Spinal cord (tissue), 10 donors: ENCODE results near the gene ENOX1. TPM values are rescaled to one million over a fixed set of nuclear protein-coding genes. Genes with fewer than 3 reads are reported as not detected.
A peak's percentile ranks its signal among the peaks of the same experiment; 100 is the strongest.

ENCODE experiments used
- DNase-seq, 6 donors: peaks; one replicate each; pipeline versions ENCODE4 v3.0.0 to v3.0.0-alpha.2; 2013 to 2015; ENCODE audit warnings: low spot score in 6 of 6, low read depth in 4 of 6
- H3K27ac ChIP-seq: one replicate; pipeline ENCODE4 v1.5.1; 2013; ENCODE audit warnings: low read depth, low read length, control low read depth
- H3K27me3 ChIP-seq: one replicate; pipeline ENCODE4 v1.6.1; 2013; ENCODE audit warnings: low read length; ENCODE audit not compliant: control insufficient read depth, insufficient read depth
- H3K36me3 ChIP-seq: one replicate; pipeline ENCODE4 v1.6.1; 2013; ENCODE audit warnings: low read length; ENCODE audit not compliant: control insufficient read depth, insufficient read depth
- H3K4me1 ChIP-seq: one replicate; pipeline ENCODE4 v1.6.1; 2013; ENCODE audit warnings: low read length; ENCODE audit not compliant: control insufficient read depth, insufficient read depth
- H3K4me3 ChIP-seq: one replicate; pipeline ENCODE4 v1.5.1; 2013; ENCODE audit warnings: low read depth, low read length, control low read depth
- H3K9me3 ChIP-seq: one replicate; pipeline ENCODE4 v1.6.1; 2013; ENCODE audit warnings: low read length; ENCODE audit not compliant: control insufficient read depth, insufficient read depth
- WGBS: methylation state at CpG from one replicate; pipeline ENCODE4 v1.1.5; 2013; ENCODE audit warnings: missing lambda C conversion rate; ENCODE audit not compliant: insufficient coverage; 5-methylcytosine and 5-hydroxymethylcytosine counted together
- polyA plus RNA-seq, 2 donors: library from polyadenylated mRNA; unstranded; fragments of 120-200 nt; gene quantifications; one replicate each; pipeline ENCODE4 v1.2.1, GENCODE V29; 2013; ENCODE audit not compliant: insufficient read length in 2 of 2
- total RNA-seq, 2 donors: library from RNA; depleted of rRNA in 1 of 2; stranded (reverse); fragments of 120-200 nt in 1 of 2; fragments of >200 nt in 1 of 2; gene quantifications; one replicate each; pipeline versions ENCODE4 v1.2.3 to v1.2.4, GENCODE V29; 2013 to 2014
- donor health status: healthy.

Gene ENOX1
- total and polyA plus RNA-seq, 4 donors, result 17.9 to 20.5 (median 19.2) TPM

DNA sequence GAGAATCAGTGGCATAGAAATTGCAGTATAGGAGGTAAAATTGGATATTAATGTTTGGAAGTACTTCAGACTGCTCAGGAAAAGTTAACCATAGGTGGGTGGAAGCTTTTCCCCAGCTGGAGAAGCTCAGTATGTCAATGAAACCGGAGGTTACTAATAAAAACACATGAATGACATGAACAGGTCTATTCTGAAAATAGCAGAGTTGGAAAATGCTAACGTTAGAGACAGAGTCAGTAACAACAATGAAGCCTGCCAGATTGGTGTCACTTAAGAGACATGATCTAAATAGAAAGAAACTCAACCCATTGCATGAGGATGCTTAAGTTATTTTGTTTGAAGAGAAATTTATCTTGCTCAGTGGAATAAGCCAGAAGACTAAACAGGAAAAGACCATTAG lies 398.9 kb downstream of the ENOX1 start:
- DNase-seq, result peak in 1 of 6 donors; percentile 36
- WGBS, result no CpG with 5 or more reads among the region's 2 CpGs
- no peak overlapping the region for H3K4me3 ChIP-seq
- H3K4me1 ChIP-seq, result no peaks in the 10 kb centered on the region
- H3K36me3 ChIP-seq, result no peaks in the 10 kb centered on the region
- H3K27me3 ChIP-seq, result no peaks in the 10 kb centered on the region
- H3K9me3 ChIP-seq, result no peaks in the 10 kb centered on the region
- H3K27ac ChIP-seq, result no peak overlapping the region

DNA sequence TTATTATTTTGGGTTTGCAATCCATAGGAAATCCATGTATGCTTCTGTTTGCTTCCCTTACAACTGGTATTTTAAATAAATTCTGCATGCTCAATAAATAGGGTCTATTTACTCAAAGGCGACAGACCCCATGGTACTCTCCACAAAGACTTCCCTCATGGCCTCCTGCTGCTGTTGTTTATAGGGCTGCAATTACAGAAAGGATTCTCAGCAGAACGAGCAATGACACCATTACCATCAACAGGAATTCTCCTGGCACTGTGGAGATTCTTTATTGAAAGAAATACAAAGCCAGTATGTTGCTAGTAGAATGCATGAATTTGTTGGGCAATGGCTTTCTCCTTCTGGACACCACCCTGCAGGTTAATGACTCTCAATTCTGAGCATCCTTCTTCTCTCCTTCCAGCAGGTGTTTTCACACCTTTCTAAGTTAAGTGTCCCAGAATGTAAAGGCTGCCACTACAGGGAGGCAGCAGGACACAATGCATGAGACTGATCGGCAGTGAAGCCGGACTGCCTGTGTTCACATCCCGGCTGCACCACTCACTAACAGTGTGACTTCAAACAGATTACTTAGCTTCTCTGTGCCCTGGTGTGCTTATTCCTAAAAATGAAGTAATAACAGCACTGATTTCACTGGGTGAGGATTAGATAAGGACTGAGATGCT lies 403.1 kb downstream of the ENOX1 start:
- Histone ChIP-seq H3K9me3 (peaks cover 9% of the 10 kb centered on the region), H3K4me3 (no peak overlapping the region), H3K27ac (no peak overlapping the region), H3K36me3 (no peaks in the 10 kb centered on the region), H3K27me3 (no peaks in the 10 kb centered on the region), H3K4me1 (no peaks in the 10 kb centered on the region)
- 10% methylated on average over 2 of the region's 5 CpGs for WGBS
- DNase-seq, result peak in 2 of 6 donors; percentile 48 to 81

DNA sequence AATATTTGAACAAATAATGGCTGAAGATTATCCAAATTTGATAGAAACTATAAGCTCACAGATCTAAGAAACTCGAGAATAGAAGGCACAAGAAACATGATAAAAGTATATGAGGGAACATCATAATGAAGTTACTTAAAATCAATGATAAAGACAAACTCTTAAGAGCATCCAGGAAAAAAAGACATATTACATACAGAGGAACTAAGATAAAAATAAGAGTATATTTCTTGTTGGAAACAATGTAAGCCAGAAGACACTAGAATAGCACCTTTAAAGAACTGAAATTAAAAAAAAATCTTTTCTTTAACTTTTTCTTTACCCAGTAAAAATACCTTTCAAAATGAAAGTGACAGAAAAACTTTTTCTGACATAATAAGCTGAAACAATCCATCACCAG lies 407.0 kb downstream of the ENOX1 start:
- no peaks in the 10 kb centered on the region for H3K4me1 ChIP-seq
- no peak overlapping the region for H3K27ac ChIP-seq
- H3K36me3 ChIP-seq, result no peaks in the 10 kb centered on the region
- DNase-seq, result no peak
- no peaks in the 10 kb centered on the region for H3K27me3 ChIP-seq
- WGBS, result no CpG with 5 or more reads among the region's 1 CpG
- H3K4me3 ChIP-seq, result no peak overlapping the region
- peaks cover 9% of the 10 kb centered on the region for H3K9me3 ChIP-seq

DNA sequence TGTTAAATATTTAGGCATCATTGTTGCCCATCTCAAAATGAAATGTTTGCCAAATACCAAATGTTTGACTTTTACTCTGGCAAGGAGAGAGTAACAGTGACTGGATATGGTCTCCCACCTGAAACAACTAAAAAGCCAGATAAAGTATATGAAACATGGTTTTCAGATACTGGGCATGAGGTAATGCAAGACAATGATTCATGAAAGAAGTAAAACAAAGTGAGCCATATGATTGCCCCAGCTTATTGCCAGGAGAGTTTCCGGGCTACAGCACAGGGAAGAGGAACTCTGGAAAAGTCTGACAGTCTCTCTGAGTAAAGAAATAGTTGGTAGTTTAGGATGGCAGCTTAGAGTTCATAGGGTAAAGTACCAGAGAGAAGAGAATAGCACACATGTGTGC lies 408.8 kb downstream of the ENOX1 start:
- H3K36me3 ChIP-seq, result no peaks in the 10 kb centered on the region
- no peak overlapping the region for H3K4me3 ChIP-seq
- no peak overlapping the region for H3K27ac ChIP-seq
- peaks cover 9% of the 10 kb centered on the region for H3K9me3 ChIP-seq
- H3K4me1 ChIP-seq, result no peaks in the 10 kb centered on the region
- no CpG with 5 or more reads among the region's 1 CpG for WGBS
- DNase-seq, result no peak
- H3K27me3 ChIP-seq, result no peaks in the 10 kb centered on the region

DNA sequence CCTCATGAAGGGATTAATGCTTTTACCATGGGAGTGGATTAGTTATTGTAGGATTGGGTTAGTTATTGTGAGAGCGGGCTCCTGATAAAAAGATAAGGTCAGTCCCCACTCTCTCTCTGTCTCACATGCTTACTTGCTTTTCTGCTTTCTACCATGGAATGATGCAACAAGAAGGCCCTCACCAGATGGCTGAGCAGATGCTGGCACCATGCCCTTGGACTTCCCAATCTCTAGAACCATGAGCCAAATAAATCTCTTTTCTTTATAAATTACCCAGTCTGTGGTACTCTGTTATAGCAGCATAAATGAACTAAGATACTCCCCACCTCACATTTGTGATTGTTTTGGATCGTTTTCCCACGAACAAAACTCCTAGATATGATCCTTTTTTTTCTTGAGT lies 409.6 kb downstream of the ENOX1 start:
- Histone ChIP-seq H3K27me3 (no peaks in the 10 kb centered on the region), H3K36me3 (no peaks in the 10 kb centered on the region), H3K9me3 (peaks cover 9% of the 10 kb centered on the region), H3K4me1 (no peaks in the 10 kb centered on the region), H3K27ac (no peak overlapping the region), H3K4me3 (no peak overlapping the region)
- peak in 1 of 6 donors; percentile 89 for DNase-seq
- WGBS, result no CpG with 5 or more reads among the region's 3 CpGs

DNA sequence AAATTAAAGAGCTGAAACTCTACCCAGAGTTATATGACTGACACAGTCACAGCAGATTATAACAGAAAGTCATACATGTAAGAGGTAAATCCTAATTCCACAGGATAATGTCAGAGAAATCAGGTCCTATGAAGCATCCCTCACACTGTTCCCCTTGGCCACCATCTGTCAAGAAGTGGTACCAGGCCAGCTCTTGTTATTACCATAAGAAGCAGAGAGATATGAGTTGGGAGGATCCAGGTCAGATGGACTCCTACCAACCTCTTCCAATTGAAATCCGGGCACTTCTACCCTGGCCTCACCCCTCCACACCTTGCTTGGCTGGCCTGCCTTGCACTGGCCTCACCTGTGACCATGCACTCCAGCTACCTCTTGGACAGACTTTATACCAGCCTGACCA lies 410.2 kb downstream of the ENOX1 start:
- Histone ChIP-seq H3K27ac (no peak overlapping the region), H3K9me3 (peaks cover 9% of the 10 kb centered on the region), H3K4me1 (no peaks in the 10 kb centered on the region), H3K4me3 (no peak overlapping the region), H3K27me3 (no peaks in the 10 kb centered on the region), H3K36me3 (no peaks in the 10 kb centered on the region)
- no peak for DNase-seq
- 100% methylated on average over 1 of the region's 1 CpG for WGBS

DNA sequence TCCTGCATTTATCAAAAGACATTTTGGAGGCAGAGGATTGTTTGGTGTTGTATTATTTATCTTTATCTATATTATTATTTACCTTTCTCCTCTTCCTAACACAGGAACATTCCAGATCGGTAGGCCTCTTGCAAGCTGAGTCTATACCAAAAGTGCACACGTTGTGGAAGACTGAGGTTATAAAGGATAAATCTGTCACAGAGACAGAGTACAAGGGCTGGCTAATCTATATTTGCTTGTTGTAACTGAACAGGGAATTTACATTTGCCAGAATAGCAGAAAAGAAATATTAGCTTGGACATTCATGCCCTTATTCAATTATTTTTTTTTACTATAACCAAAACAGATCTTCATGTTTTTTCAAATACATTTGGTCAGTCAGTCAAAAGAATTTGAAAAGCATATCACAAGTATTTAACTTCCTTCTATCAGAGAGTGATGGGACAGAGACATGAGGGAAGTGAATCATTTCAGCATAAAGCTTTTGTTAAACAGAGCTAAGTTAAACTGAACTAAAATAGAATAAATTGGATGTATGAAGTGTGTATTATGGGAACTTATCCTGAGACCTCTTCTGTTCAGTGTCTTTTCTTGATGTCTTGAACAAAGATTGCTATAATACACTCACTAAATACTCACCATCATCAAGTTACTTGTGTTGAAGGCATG lies 410.8 kb downstream of the ENOX1 start:
- H3K9me3 ChIP-seq, result peaks cover 9% of the 10 kb centered on the region
- no peaks in the 10 kb centered on the region for H3K4me1 ChIP-seq
- no peak overlapping the region for H3K27ac ChIP-seq
- no peaks in the 10 kb centered on the region for H3K27me3 ChIP-seq
- no peak for DNase-seq
- WGBS, result no CpG with 5 or more reads among the region's 2 CpGs
- H3K36me3 ChIP-seq, result no peaks in the 10 kb centered on the region
- no peak overlapping the region for H3K4me3 ChIP-seq

DNA sequence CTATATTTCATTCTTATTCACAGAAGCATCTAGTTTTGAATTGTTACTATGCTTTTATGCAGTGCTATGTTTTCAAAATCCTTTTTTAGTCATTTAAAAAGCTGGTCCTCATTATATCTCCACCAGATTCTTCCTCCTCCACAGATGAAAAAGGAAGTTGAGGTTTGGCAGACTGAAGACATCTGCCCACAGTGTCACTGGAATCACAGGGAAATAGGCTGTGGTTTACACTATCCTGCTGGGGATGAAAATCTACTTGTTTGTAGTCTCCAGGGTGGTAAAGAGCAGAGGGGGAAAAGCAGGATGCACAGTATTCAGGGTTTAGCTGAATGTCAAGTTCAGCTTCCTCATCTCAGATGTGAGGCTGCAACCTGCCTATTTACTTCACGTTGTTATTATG lies 412.2 kb downstream of the ENOX1 start:
- H3K36me3 ChIP-seq, result no peaks in the 10 kb centered on the region
- peaks cover 3% of the 10 kb centered on the region for H3K4me1 ChIP-seq
- no peak for DNase-seq
- H3K27ac ChIP-seq, result no peak overlapping the region
- no peaks in the 10 kb centered on the region for H3K27me3 ChIP-seq
- no CpG with 5 or more reads among the region's 1 CpG for WGBS
- peaks cover 3% of the 10 kb centered on the region for H3K9me3 ChIP-seq
- no peak overlapping the region for H3K4me3 ChIP-seq

DNA sequence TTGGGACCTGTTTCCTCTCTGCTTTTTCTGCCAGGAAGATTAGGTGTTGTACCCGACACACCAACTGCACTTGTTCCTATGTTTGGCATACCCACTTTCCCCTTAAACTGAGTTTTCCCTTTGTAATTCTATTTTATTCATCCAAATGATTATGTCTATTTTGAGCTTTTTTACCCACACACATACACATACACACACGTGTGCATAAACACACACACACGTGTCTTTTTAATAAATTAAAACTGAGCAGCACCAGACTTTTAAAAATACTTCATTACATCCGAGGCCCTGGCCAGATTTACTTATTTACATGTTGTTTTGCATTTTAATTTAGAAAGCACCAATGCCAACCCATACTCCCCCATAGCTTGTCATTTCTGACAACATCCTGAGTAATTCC lies 413.4 kb downstream of the ENOX1 start:
- DNase-seq, result peak in 1 of 6 donors; percentile 50
- no CpG with 5 or more reads among the region's 4 CpGs for WGBS
- no peak overlapping the region for H3K27ac ChIP-seq
- H3K4me3 ChIP-seq, result no peak overlapping the region
- H3K27me3 ChIP-seq, result no peaks in the 10 kb centered on the region
- peaks cover 3% of the 10 kb centered on the region for H3K4me1 ChIP-seq
- no peaks in the 10 kb centered on the region for H3K36me3 ChIP-seq
- H3K9me3 ChIP-seq, result no peaks in the 10 kb centered on the region

DNA sequence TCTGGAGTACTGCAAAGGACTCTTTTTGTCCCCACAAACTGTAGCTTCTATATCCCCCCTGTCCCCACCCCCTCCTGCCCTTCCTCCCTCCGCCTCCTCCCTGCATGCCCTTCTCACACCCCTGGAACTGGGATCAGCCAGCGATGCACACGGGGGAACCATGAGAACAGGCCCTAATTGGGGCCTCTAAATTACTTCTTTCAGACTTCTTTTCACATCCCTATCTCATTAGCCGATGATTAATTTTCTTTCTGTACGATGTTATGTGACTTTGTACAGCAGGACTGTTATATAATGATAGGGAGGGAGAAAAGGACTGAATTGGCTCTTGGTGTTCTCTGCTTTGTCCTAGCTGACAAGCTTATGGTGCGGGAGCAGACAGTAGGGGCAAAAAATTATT lies 415.9 kb downstream of the ENOX1 start:
- no peak overlapping the region for H3K27ac ChIP-seq
- peak in 1 of 6 donors; percentile 55 for DNase-seq
- WGBS, result 28% methylated on average over 4 of the region's 6 CpGs

More for the DNA sequence above, 415.9 kb downstream of the ENOX1 start:
- Histone ChIP-seq H3K36me3 (no peaks in the 10 kb centered on the region), H3K4me1 (peaks cover 4% of the 10 kb centered on the region), H3K4me3 (no peak overlapping the region), H3K9me3 (no peaks in the 10 kb centered on the region), H3K27me3 (no peaks in the 10 kb centered on the region)
